ENCODE measurements around the gene SMCO4.

SMCO4 gene

GRCh38 chr11:93515441-93516025 is 27.7 kb downstream of the SMCO4 start:
- H3K4me3 ChIP-seq (replicated peaks; ENCODE audit: low read depth, low read length) = no peak overlapping the region
- no peak for DNase-seq (ENCODE audit: low read depth)

DNA sequence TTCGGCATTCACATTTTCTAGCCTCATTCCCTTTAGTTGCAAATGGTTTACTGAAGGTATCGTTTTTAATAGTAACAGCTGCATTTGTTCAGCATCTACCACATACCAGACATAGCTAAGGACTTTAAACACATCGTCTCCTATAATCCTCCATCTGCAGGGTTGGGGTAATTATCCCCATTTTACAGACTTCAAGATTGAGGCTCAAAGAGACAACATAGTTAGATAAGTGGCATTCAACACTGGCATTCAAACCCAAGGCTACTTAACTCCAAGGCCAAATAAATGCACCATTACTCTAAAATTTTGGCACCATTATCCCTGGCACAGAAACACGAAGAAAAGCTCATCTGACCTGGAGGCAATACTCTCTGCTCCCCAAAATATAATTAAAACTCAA is 28.5 kb downstream of the SMCO4 start:
- TF ChIP-seq, protein P1, sequence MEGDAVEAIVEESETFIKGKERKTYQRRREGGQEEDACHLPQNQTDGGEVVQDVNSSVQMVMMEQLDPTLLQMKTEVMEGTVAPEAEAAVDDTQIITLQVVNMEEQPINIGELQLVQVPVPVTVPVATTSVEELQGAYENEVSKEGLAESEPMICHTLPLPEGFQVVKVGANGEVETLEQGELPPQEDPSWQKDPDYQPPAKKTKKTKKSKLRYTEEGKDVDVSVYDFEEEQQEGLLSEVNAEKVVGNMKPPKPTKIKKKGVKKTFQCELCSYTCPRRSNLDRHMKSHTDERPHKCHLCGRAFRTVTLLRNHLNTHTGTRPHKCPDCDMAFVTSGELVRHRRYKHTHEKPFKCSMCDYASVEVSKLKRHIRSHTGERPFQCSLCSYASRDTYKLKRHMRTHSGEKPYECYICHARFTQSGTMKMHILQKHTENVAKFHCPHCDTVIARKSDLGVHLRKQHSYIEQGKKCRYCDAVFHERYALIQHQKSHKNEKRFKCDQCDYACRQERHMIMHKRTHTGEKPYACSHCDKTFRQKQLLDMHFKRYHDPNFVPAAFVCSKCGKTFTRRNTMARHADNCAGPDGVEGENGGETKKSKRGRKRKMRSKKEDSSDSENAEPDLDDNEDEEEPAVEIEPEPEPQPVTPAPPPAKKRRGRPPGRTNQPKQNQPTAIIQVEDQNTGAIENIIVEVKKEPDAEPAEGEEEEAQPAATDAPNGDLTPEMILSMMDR (IDR thresholded peaks at IDR 0.05; ENCODE audit: low read length, missing control alignments) = no peak
- DNase-seq (ENCODE audit: low read depth) = no peak
- no peak overlapping the region for H3K4me3 ChIP-seq (replicated peaks; ENCODE audit: low read depth, low read length)

More at GRCh38 chr11:93515441-93516025, 27.7 kb downstream of the SMCO4 start:
- TF ChIP-seq, protein P1 (IDR thresholded peaks at IDR 0.05; ENCODE audit: low read length, missing control alignments) = no peak

- H3K4me3 ChIP-seq (replicated peaks; ENCODE audit: low read depth, low read length) = no peak overlapping the region
- TF ChIP-seq, protein P1 (IDR thresholded peaks at IDR 0.05; ENCODE audit: low read length, missing control alignments) = no peak
Measured at GRCh38 chr11:93513772-93514171, 29.4 kb downstream of the SMCO4 start.

GRCh38 chr11:93512949-93513667 is 30.1 kb downstream of the SMCO4 start:
- TF ChIP-seq, protein P1 (IDR thresholded peaks at IDR 0.05; ENCODE audit: low read length, missing control alignments) = no peak
- no peak overlapping the region for H3K4me3 ChIP-seq (replicated peaks; ENCODE audit: low read depth, low read length)
- no peak for DNase-seq (ENCODE audit: low read depth)

More at GRCh38 chr11:93513772-93514171, 29.4 kb downstream of the SMCO4 start:
- DNase-seq (ENCODE audit: low read depth) = no peak

DNA sequence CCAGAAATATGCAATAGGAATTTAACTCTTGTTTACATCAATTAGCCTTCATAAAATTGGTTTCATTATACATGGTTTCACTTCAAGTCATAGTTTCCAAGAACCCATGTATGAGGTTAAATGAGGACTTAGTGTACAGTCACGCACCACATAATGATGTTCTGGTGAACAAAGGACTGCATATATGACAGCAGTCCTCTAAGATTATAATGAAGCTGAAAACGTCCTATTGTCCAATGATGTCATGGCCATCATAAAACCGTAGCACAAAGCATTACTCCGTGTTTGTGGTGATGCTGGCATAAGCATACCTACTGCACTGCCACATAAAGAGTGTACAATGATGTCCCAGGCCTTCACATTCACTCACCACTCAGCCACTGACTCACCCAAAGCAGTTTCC is 31.1 kb downstream of the SMCO4 start:
- no peak for DNase-seq (ENCODE audit: low read depth)
- TF ChIP-seq, protein P1 (IDR thresholded peaks at IDR 0.05; ENCODE audit: low read length, missing control alignments) = no peak
- H3K4me3 ChIP-seq (replicated peaks; ENCODE audit: low read depth, low read length) = no peak overlapping the region

DNA sequence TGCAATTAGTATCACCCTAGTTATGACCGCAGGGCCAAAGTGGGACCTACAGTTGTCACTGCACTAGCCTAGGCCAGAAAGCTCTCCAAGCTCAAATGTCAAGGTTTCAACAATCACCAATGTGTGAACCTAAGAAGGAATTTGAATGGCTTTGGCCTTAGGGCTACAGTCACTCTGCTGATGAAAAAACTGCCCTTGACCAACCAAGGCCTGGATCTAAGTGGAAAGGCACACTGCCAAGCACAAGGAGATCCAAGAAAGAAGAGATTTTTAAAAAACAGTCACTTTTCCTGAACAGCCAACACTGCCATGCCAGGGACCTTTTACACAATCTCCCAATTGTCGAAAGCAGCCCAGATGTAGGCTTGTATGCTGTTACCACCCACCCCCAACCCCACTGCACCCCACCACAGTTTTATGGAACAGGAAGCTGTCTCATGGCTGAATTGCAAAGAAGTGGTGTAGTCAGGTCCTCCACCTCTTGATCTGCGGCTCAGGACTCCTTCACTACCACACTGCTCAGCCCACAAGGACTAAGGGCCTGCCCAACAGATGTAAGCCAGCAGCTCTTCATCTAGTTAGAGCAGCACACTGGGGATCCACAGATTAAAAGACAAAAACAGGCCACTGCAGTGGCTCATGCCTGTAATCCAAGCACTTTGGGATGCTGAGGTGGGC is 32.9 kb downstream of the SMCO4 start:
- TF ChIP-seq, protein P1 (IDR thresholded peaks at IDR 0.05; ENCODE audit: low read length, missing control alignments) = no peak

More for the DNA sequence above, 32.9 kb downstream of the SMCO4 start:
- DNase-seq (ENCODE audit: low read depth) = no peak
- H3K4me3 ChIP-seq (replicated peaks; ENCODE audit: low read depth, low read length) = no peak overlapping the region
